Prostate gland (tissue), 2 donors: ENCODE measurements around the gene SYCP3.

Experiments
- CTCF ChIP-seq, 4 experiments: fragments of 200-600 bp in 2 of 4; fragments of 450-650 bp in 2 of 4; sonication (generic) in 2 of 4; IDR thresholded peaks; 1 replicate in 3 of 4; 2 replicates in 1 of 4; pipeline ENCODE4 v1.5.1; 2016 to 2019; ENCODE audit warnings: antibody characterized with exemption in 4 of 4, mild to moderate bottlenecking in 2 of 4, moderate library complexity in 2 of 4
- POLR2A ChIP-seq: fragments of 450-650 bp; IDR thresholded peaks from one replicate; pipeline ENCODE4 v1.6.1; 2016; ENCODE audit warnings: antibody characterized with exemption, mild to moderate bottlenecking
- POLR2AphosphoS5 ChIP-seq: sonication (generic); formaldehyde crosslinking; IDR thresholded peaks from one replicate; pipeline ENCODE4 v1.6.1; 2017; ENCODE audit warnings: antibody characterized with exemption

DNA sequence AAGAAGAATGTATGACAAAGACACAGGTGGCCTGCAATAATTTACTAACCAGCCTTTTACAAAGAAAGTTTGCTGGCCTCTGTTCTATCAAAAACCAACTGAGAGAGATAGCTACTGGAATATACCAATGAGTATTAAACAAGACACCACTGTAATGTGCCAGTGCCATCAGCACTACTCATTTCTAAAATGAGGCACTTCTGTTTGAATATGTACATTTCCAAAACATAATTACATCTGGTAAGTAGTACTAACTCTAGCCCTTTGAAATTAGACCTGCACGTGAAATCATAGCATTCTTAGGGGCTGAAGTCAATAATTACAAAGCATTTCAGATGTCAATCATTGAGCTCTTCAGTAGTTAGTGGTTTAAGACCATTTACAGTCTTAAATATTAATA lies 6.9 kb upstream of the SYCP3 start:
- TF ChIP-seq CTCF (IDR thresholded peaks at IDR 0.05) = no peak
- no peak for TF ChIP-seq POLR2AphosphoS5
- TF ChIP-seq POLR2A = no peak
